ENCODE measurements around the gene SLC1A2. TPM values are rescaled to one million over a fixed set of nuclear protein-coding genes. Genes with fewer than 3 reads are reported as not detected.

The SLC1A2 gene
- polyA plus RNA-seq, 4 donors = 0.34 to 2.4 (median 0.49) TPM

DNA sequence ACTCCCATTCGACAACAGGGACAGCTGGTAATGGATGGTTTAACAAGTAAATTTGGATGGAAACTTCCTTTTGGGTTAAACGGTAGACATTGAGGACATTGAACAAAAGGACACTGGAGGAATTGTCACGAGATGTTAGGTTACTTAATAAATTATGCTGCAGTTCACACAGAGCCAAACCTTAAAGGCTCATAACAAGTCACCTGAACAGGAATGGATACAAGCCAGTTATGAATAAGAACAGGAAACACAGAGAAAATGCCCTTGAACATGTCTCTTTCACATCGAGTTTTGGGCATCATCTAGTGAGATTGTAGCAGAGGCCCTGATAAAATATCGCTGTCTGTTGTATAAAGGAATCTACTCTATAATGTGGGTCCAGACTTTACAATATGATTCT is 214.7 kb downstream of the SLC1A2 start:
- no peak for DNase-seq (ENCODE audit: low read depth in 4 of 4, low spot score in 3 of 4)

Other genes starting within 250 kb of the SLC1A2 start
- 10 to 100 TPM in 3 of 4 donors, 1 to 10 TPM in 1; 5.0 to 74.7 (median 15.9) TPM for gene PAMR1, start 106.1 kb upstream of the SLC1A2 start, polyA plus RNA-seq (ENCODE audit: insufficient read length in 4 of 4)
- 10 to 100 TPM in 3 of 4 donors, 1 to 10 TPM in 1; 7.2 to 19.1 (median 16.7) TPM for gene FJX1, start 198.9 kb upstream of the SLC1A2 start, polyA plus RNA-seq (ENCODE audit: insufficient read length in 4 of 4)
- 100 to 1,000 TPM in 1 of 4 donors, 10 to 100 TPM in 3; 64.7 to 100 (median 82.9) TPM for gene TRIM44, start 243.2 kb upstream of the SLC1A2 start, polyA plus RNA-seq (ENCODE audit: insufficient read length in 4 of 4)